Bronchial epithelial cell (primary cell): ENCODE data around the gene NUDT3. TPM values are rescaled to one million over a fixed set of nuclear protein-coding genes. Genes with fewer than 3 reads are reported as not detected.
"Not testable (repeated sequence)": the region's sequence is repeated elsewhere in the genome, so short reads cannot be mapped to it uniquely, and the experiment has no call there.

ENCODE experiments used
- DNase-seq: peaks from one replicate; pipeline ENCODE4 v3.0.0-alpha.2; 2010; ENCODE audit warnings: low read depth
- FAIRE-seq: peaks from 2 replicates; lab custom pipeline; 2011; peaks lifted over from hg19 to GRCh38; lab: Jason Lieb, UNC
- H3K27me3 ChIP-seq: 2 replicates; pipeline ENCODE4 v1.5.1; 2011; ENCODE audit warnings: low read length; ENCODE audit not compliant: control insufficient read depth, insufficient read depth
- H3K36me3 ChIP-seq: 2 replicates; pipeline ENCODE4 v1.5.1; 2011; ENCODE audit warnings: low read length; ENCODE audit not compliant: control insufficient read depth, insufficient read depth
- H3K4me3 ChIP-seq: 2 replicates; pipeline ENCODE4 v1.5.1; 2011; ENCODE audit warnings: mild to moderate bottlenecking, low read depth, low read length, control low read depth
- total RNA-seq: library from RNA; depleted of rRNA; stranded (reverse); fragments of >200 nt; gene quantifications from 2 replicates; pipeline ENCODE4 v1.2.1, GENCODE V29; 2014
- TF ChIP-seq, protein P1 (sequence below): IDR thresholded peaks from 2 replicates; pipeline ENCODE4 v1.5.1; 2011; ENCODE audit warnings: mild to moderate bottlenecking, moderate library complexity, low read length, control low read depth, inconsistent platforms; ENCODE audit not compliant: insufficient read depth, severe bottlenecking

Gene NUDT3
- total RNA-seq, 1 donor from 2014 or later: 15.8 TPM

GRCh38 chr6:34357937-34358336, 34.5 kb downstream of the NUDT3 start:
- no peak for FAIRE-seq
- TF ChIP-seq, protein P1, sequence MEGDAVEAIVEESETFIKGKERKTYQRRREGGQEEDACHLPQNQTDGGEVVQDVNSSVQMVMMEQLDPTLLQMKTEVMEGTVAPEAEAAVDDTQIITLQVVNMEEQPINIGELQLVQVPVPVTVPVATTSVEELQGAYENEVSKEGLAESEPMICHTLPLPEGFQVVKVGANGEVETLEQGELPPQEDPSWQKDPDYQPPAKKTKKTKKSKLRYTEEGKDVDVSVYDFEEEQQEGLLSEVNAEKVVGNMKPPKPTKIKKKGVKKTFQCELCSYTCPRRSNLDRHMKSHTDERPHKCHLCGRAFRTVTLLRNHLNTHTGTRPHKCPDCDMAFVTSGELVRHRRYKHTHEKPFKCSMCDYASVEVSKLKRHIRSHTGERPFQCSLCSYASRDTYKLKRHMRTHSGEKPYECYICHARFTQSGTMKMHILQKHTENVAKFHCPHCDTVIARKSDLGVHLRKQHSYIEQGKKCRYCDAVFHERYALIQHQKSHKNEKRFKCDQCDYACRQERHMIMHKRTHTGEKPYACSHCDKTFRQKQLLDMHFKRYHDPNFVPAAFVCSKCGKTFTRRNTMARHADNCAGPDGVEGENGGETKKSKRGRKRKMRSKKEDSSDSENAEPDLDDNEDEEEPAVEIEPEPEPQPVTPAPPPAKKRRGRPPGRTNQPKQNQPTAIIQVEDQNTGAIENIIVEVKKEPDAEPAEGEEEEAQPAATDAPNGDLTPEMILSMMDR: no peak
- no peaks in the 10 kb centered on the region for H3K36me3 ChIP-seq

DNA sequence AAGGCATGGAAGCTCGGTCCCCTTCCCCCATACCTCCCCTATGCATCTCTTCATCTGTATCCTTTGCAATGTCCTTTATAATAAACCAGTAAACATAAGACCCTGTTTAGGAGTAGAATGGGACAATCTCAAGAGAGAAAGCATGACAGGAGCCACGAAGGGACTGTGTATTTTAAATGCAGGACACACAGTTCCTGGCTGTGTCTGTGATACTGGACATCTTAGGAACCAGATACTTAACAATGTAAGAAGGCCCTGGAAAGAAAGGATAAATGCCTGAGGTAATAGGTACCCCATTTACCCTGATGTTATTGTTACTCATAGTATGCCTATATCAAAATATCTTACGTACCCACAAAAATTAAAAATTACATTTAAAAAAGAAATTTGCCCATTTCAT, 36.6 kb downstream of the NUDT3 start:
- no peaks in the 10 kb centered on the region for H3K27me3 ChIP-seq
- FAIRE-seq: no peak
- no peak for DNase-seq

More at GRCh38 chr6:34357937-34358336, 34.5 kb downstream of the NUDT3 start:
- DNase-seq: no peak
- Histone ChIP-seq H3K4me3 (no peak overlapping the region), H3K27me3 (no peaks in the 10 kb centered on the region)

DNA sequence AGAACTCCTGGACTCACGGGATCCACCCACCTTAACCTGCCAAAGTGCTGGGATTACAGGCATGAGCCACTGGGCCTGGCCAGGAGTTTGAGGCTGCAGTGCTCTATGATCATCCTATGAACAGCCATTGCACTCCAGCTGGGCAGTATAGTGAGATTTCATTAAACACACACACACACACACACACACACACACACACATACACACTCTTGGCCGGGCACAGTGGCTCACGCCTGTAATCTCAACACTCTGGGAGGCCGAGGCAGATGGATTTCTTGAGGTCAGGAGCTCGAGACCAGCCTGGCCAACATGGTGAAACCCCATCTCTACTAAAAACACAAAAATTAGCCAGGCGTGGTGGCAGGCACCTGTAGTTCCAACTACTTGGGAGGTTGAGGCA, 38.2 kb downstream of the NUDT3 start:
- H3K27me3 ChIP-seq, H3K36me3 ChIP-seq, DNase-seq, H3K4me3 ChIP-seq, FAIRE-seq: not testable (repeated sequence)

More for the DNA sequence above, 36.6 kb downstream of the NUDT3 start:
- Histone ChIP-seq H3K36me3 (no peaks in the 10 kb centered on the region), H3K4me3 (no peak overlapping the region)
- TF ChIP-seq, protein P1: no peak

DNA sequence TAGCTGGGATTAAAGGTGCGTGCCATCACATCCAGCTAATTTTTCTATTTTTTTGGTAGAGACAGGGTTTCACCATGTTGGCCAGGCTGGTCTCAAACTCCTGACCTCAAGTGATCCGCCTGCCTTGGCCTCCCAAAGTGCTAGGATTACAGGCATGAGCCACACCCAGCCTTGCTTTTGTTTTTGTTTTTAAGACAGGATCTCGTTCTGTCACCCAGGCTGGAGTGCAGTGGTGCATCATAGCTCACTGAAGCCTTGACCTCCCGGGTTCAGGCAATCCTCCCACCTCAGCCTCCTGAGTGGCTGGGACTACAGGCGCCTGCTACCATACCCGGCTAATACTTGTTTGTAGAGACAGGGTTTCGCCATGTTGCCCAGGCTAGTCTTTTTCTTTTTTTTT, 38.9 kb downstream of the NUDT3 start:
- not testable (repeated sequence) for H3K36me3 ChIP-seq, H3K27me3 ChIP-seq, FAIRE-seq

DNA sequence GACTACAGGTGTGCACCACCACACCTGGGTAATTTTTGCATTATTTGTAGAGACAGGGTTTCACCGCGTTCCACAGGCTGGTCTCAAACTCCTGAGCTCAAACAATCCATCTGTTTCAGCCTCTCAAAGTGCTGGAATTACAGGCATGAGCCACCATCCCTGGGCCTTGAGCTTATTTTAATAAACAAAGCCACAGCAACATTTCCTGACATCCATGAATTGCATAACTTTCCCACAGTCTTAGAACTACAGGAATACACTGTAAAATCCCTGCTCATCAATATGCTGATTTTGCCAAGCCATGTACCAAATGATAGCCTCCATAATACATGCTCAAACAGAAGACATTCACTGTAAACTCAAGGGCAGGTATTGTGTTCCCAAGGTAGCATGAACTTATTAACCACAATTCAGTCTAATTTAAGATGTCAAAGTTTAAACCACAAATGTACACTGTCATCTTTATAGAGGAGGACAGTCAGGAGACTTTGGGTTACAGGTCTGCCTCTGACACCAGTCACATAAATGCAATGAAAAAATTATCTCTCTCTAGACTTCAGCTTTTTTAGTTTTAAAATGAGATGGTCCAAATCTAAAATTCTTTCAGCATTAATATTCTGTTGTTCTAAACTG, 40.0 kb downstream of the NUDT3 start:
- TF ChIP-seq, protein P1: no peak
- no peaks in the 10 kb centered on the region for H3K27me3 ChIP-seq
- FAIRE-seq: no peak
- no peak for DNase-seq
- H3K4me3 ChIP-seq: no peak overlapping the region
- no peaks in the 10 kb centered on the region for H3K36me3 ChIP-seq

More for the DNA sequence above, 38.9 kb downstream of the NUDT3 start:
- DNase-seq, H3K4me3 ChIP-seq: not testable (repeated sequence)

GRCh38 chr6:34350934-34351217, 41.6 kb downstream of the NUDT3 start:
- H3K27me3 ChIP-seq: no peaks in the 10 kb centered on the region
- DNase-seq: no peak
- no peak overlapping the region for H3K4me3 ChIP-seq
- no peaks in the 10 kb centered on the region for H3K36me3 ChIP-seq
- TF ChIP-seq, protein P1: no peak
- no peak for FAIRE-seq
